Skeletal muscle cell (primary cell): ENCODE results near the gene PKP4.

Experiments
- DNase-seq: peaks from one replicate; pipeline ENCODE4 v3.0.0-alpha.2; 2010; ENCODE audit warnings: low read depth
- H3K4me3 ChIP-seq: 2 replicates; pipeline ENCODE4 v1.5.1; 2011; ENCODE audit warnings: low read depth, mild to moderate bottlenecking, control low read depth, low read length, moderate library complexity

Gene PKP4

DNA sequence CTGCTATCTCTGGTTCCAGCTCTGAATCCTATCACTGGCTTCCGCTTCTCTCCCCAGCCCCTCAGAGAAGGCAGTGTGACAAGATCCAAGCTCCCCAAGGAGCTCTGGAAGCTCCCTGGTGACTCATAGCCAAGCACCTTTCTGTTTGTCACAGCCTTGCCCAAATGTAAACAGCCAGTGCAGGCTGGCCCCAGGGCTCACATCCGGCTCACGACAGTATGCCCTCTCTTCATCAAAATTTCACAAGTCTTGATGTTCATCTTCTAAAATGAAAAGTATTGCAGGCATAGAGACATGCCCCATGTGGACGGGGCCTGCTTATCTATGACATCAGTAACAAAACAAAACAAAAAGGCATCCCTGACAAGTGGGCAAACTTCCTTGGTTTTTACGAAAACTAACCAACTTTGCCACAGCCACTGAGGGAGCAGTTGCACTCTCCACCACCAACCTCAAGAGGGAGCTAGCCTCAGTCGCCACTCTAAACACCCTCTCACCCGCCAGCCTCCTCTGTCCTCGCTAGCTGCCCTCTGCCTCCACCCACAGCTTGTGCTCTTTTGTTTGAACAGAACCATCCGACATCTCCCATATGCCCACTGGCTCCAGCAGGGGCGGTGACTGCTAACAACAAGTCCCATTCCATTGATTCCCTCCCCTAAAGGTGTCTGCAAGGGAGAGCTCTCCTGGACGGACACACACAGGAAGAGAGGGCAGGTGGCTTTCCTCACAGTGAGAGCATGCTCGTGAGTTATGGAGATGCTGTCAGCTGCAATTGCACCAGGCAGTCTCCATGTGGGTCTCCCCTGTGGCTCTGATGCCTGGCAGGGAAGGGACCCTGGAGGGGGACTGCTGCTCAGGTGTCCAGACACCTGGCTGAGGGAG lies 267.4 kb downstream of the PKP4 start:
- DNase-seq, result no peak

DNA sequence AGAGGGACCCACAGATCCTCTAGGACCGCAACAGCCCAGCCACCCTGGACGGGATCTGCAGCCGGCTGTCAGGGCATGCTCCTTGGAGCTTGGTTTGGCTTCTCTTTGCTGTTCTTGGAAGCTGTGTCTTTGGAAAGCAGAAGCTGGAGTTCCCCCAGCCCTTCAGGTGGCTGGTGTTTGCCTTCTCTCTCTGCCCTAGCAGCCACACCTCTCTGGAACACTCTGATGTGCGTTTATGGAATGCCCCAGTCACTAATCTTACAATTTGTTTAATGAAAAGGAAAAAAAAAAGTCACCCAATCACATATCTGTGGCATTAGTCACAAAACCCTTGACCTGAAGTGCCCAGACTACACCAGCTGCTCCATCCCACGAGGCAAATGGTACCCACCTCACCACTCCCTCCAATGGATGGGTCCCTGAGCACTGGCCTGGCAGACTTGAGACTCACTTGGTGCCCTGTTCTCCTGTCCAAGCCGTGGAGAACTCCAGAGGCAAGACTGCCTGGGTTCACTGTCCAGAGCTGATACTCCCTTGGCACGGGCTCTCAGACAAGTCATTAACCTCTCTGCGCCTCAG lies 268.1 kb downstream of the PKP4 start:
- H3K4me3 ChIP-seq, result no peak overlapping the region
- DNase-seq, result no peak

More for the DNA sequence above, 267.4 kb downstream of the PKP4 start:
- H3K4me3 ChIP-seq, result no peak overlapping the region

- no peak for DNase-seq
- no peak overlapping the region for H3K4me3 ChIP-seq
Observed at GRCh38 chr2:158725441-158725891, 268.7 kb downstream of the PKP4 start.

DNA sequence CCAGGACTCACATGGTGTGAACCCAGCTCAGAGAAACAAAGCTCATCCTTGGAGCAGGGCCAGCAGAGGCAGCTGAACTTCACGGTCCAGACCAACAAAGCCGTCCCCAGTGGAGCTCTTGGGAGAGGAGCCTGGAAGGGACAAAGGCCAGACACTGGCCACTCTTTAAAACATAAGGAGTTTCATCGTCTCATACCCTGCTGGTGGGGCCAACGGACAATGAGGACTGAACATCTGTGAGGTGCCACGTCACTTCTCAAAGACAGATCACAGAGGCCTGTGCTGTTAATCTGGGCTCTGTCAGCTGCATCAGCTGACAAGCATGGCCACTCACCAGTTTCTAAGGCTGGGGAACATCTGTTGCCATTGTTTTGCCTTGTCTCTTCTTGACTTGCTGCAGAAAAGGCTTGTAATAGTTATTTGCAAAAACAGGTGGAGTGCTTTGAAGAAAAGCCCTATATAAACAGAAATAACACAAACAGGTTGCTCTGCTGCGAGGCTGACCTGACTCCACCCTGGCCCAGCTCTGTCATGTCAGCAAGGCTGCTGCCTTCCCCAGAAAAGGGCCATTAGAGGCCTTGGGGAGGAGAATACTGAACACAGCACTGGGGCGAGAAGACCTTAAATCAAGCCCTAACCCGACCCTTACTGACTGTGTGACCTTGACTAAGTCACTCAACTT lies 270.3 kb downstream of the PKP4 start:
- peak; percentile 56 for DNase-seq
- no peak overlapping the region for H3K4me3 ChIP-seq

DNA sequence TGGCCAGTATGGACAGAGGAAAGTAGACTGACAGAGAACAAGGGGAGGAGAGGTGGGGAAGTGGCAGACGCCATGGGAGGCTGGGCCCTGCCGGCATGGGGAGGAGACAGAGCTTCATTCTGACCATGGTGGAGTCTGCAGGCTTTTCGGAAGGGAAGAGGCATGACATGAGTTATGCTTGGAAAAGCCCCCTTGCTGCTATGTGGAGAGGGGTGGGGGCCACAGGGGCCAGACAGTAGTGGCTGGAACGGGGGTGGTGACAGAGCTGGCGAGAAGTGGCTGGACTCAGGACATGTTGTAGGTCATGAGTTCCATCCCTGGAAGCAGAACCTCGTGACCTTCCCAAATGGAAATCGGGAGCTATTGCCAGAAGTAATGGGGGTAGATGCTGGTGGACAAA lies 271.7 kb downstream of the PKP4 start:
- H3K4me3 ChIP-seq, result no peak overlapping the region
- no peak for DNase-seq

DNA sequence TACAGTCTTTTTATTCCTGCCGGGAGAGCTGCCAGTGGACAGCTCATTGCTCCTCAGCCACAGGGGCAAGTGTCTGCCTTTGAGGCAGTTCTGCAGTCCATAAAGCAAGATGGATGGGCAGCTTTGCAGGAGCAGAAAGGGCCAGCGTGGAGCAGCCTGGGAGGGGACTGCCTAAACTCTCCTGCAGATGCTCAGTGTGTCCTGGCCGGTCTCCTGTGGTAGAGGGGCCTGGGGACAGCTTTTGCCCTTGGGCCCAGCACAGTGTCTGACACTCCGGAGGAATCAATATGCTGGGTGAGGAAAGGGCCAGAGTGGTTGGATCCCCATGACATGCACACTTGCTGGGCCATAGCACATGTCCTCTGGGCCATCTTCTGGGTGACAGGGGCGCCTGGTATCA lies 272.7 kb downstream of the PKP4 start:
- no peak overlapping the region for H3K4me3 ChIP-seq
- no peak for DNase-seq

GRCh38 chr2:158729873-158730620 lies 273.3 kb downstream of the PKP4 start:
- DNase-seq, result no peak
- H3K4me3 ChIP-seq, result no peak overlapping the region

DNA sequence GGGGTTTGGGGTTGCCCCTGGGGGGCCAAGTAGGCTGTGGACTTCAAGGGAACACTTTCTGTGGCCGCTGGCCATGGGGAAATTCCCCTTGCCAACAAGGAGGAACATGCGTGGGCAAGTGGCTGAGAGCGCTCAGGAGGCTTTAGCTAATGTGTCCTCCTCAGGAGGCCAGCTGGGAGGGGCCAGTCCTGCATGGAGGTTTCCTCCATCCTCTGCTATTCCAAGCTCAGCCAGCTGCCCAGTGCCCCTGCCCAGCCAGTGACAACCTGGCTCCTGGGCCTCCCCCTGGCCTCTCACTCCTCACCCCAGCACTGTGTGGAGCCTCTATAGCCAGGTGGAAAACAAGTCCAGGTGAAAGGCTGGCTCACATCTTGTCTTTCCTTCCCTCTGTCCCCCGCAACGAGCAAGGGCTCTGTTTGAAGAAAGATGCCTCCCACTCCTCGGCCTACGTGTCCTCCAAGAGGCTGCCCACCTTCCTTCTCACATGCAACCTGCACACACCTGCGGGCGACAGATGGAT lies 273.9 kb downstream of the PKP4 start:
- DNase-seq, result no peak
- no peak overlapping the region for H3K4me3 ChIP-seq

GRCh38 chr2:158731386-158731785 lies 274.6 kb downstream of the PKP4 start:
- no peak for DNase-seq
- no peak overlapping the region for H3K4me3 ChIP-seq
